IMR-90 (cell line): ENCODE data around the gene WASL. TPM values are rescaled to one million over a fixed set of nuclear protein-coding genes. Genes with fewer than 3 reads are reported as not detected.

Experiments
- ATAC-seq: fragments of 200-7000 bp; cut with Tn5 transposase; 2 replicates; pipeline ENCODE4 v1.9.1; 2020; ENCODE audit warnings: low read depth, mild to moderate bottlenecking, moderate library complexity
- BruUV-seq: library from RNA; stranded (reverse); fragments of 400-500 nt; replicated peaks from 2 replicates; lab custom pipeline; 2021; lab: Mats Ljungman, UMichigan
- CTCF ChIA-PET: fragments of 300-600 bp; formaldehyde crosslinking; extraction: SDS; loops from one replicate; lab custom pipeline; 2021; ENCODE audit warnings: antibody characterized with exemption; lab: Yijun Ruan, JAX
- POLR2A ChIA-PET: fragments of 300-600 bp; sonication (Branson Sonifier 250); formaldehyde crosslinking; loops from one replicate; lab custom pipeline; 2022; ENCODE audit warnings: antibody characterized with exemption; ENCODE audit not compliant: unreplicated experiment; lab: Charles Lee
- DNase-seq: peaks from one replicate; pipeline ENCODE4 v3.0.0; 2013
- H2AFZ ChIP-seq: replicated peaks from 2 replicates; pipeline ENCODE3; 2013; ENCODE audit warnings: low read length, mild to moderate bottlenecking; ENCODE audit not compliant: poor library complexity
- H2AK5ac ChIP-seq: 2 replicates; pipeline ENCODE4 v1.6.1; 2013; ENCODE audit warnings: low read depth, low read length, inconsistent platforms
- H2AK9ac ChIP-seq: replicated peaks from 2 replicates; pipeline ENCODE3; 2013; ENCODE audit warnings: mild to moderate bottlenecking, low read depth, low read length, moderate library complexity; ENCODE audit not compliant: poor library complexity
- H2BK120ac ChIP-seq: 2 replicates; pipeline ENCODE4 v1.6.1; 2013; ENCODE audit warnings: low read depth, low read length, inconsistent platforms
- H2BK15ac ChIP-seq: 3 replicates; pipeline ENCODE4 v1.6.1; 2013; ENCODE audit warnings: low read depth, low read length, inconsistent platforms
- H2BK20ac ChIP-seq: 2 replicates; pipeline ENCODE4 v1.6.1; 2013; ENCODE audit warnings: low read depth, mild to moderate bottlenecking, inconsistent platforms, low read length, moderate library complexity
- H2BK5ac ChIP-seq: 2 replicates; pipeline ENCODE4 v1.6.1; 2013; ENCODE audit warnings: mild to moderate bottlenecking, low read depth, low read length, inconsistent platforms; ENCODE audit not compliant: poor library complexity, severe bottlenecking
- H3K14ac ChIP-seq: replicated peaks from 2 replicates; pipeline ENCODE4 v1.6.1; 2013; ENCODE audit warnings: low read depth, low read length, inconsistent platforms
- H3K18ac ChIP-seq: 2 replicates; pipeline ENCODE4 v1.6.1; 2013; ENCODE audit warnings: low read depth, low read length, control low read depth
- H3K23ac ChIP-seq: 2 replicates; pipeline ENCODE4 v1.6.1; 2013; ENCODE audit warnings: low read depth, low read length, inconsistent platforms
- H3K27ac ChIP-seq: 2 replicates; pipeline ENCODE4 v1.5.1; 2013; ENCODE audit warnings: mild to moderate bottlenecking, control low read depth, low read length; ENCODE audit not compliant: insufficient read depth
- H3K27me3 ChIP-seq: 2 replicates; pipeline ENCODE4 v1.6.1; 2013; ENCODE audit warnings: low read length; ENCODE audit not compliant: control insufficient read depth, insufficient read depth
- H3K36me3 ChIP-seq: 2 replicates; pipeline ENCODE4 v1.6.1; 2013; ENCODE audit warnings: low read length, mixed read lengths; ENCODE audit not compliant: control insufficient read depth, insufficient read depth
- H3K4ac ChIP-seq: 2 replicates; pipeline ENCODE4 v1.6.1; 2013; ENCODE audit warnings: low read depth, low read length, inconsistent platforms
- H3K4me1 ChIP-seq: 2 replicates; pipeline ENCODE4 v1.6.1; 2013; ENCODE audit warnings: low read length, mixed read lengths; ENCODE audit not compliant: control insufficient read depth, insufficient read depth
- H3K4me2 ChIP-seq: 2 replicates; pipeline ENCODE4 v1.6.1; 2013; ENCODE audit warnings: low read depth, mild to moderate bottlenecking, control low read depth, low read length, moderate library complexity
- H3K4me3 ChIP-seq: 2 replicates; pipeline ENCODE4 v1.5.1; 2013; ENCODE audit warnings: low read depth, mild to moderate bottlenecking, control low read depth, low read length, moderate library complexity; ENCODE audit not compliant: insufficient read depth
- H3K56ac ChIP-seq: 2 replicates; pipeline ENCODE4 v1.6.1; 2013; ENCODE audit warnings: low read length, inconsistent platforms; ENCODE audit not compliant: insufficient read depth; ENCODE audit errors: extremely low read depth
- H3K79me1 ChIP-seq, 2 experiments: 2 replicates each; pipeline ENCODE4 v1.6.1; 2013; ENCODE audit warnings: low read length in 2 of 2, inconsistent platforms in 1 of 2, low read depth in 1 of 2
- H3K9ac ChIP-seq: 2 replicates; pipeline ENCODE4 v1.6.1; 2013; ENCODE audit warnings: low read depth, low read length, control low read depth
- H3K9me1 ChIP-seq: 2 replicates; pipeline ENCODE4 v1.6.1; 2013; ENCODE audit warnings: low read length, inconsistent platforms; ENCODE audit not compliant: insufficient read depth
- H3K9me3 ChIP-seq: 2 replicates; pipeline ENCODE4 v1.6.1; 2013; ENCODE audit warnings: low read length; ENCODE audit not compliant: control insufficient read depth, insufficient read depth
- H4K20me1 ChIP-seq: 2 replicates; pipeline ENCODE4 v1.6.1; 2013; ENCODE audit warnings: low read length, inconsistent platforms; ENCODE audit not compliant: insufficient read depth
- H4K5ac ChIP-seq: 2 replicates; pipeline ENCODE4 v1.6.1; 2013; ENCODE audit warnings: mild to moderate bottlenecking, low read depth, low read length, control low read depth
- H4K8ac ChIP-seq, 2 experiments: 2 replicates each; pipeline ENCODE4 v1.6.1; 2013; ENCODE audit warnings: low read depth in 2 of 2, low read length in 2 of 2, control low read depth in 1 of 2, inconsistent platforms in 1 of 2
- H4K91ac ChIP-seq: 2 replicates; pipeline ENCODE4 v1.6.1; 2013; ENCODE audit warnings: low read depth, low read length, inconsistent platforms; ENCODE audit not compliant: insufficient read depth
- BHLHE40 ChIP-seq: fragments of 150-350 bp; IDR thresholded peaks from 2 replicates; pipeline ENCODE4 v1.6.1; 2016; ENCODE audit warnings: mild to moderate bottlenecking, low read depth, low read length
- POLR2A ChIP-seq: IDR thresholded peaks from 2 replicates; pipeline ENCODE4 v1.6.1; 2012; ENCODE audit warnings: mild to moderate bottlenecking, low read depth, low read length
- RCOR1 ChIP-seq: IDR thresholded peaks from 2 replicates; pipeline ENCODE4 v1.6.1; 2012; ENCODE audit warnings: mild to moderate bottlenecking, low read length, improper control_type of control experiment; ENCODE audit not compliant: insufficient replicate concordance
- RFX5 ChIP-seq: IDR thresholded peaks from 2 replicates; pipeline ENCODE4 v1.8.0; 2012; ENCODE audit warnings: low read depth, mild to moderate bottlenecking, low read length, moderate library complexity
- SMC3 ChIP-seq: fragments of 150-350 bp; IDR thresholded peaks from 2 replicates; pipeline ENCODE4 v1.6.1; 2016; ENCODE audit warnings: low read depth, mild to moderate bottlenecking, antibody characterized with exemption, low read length, moderate library complexity
- WGBS, 2 experiments: methylation state at CpG; one replicate each; pipeline versions ENCODE4 v1.1.5 to v1.1.7; 2013; ENCODE audit warnings: missing lambda C conversion rate in 2 of 2; ENCODE audit not compliant: insufficient read length in 1 of 2; ENCODE audit errors: extremely low coverage in 2 of 2; 5-methylcytosine and 5-hydroxymethylcytosine counted together
- dilution Hi-C: fragments of 300-500 bp; cut with HindIII; formaldehyde crosslinking; loops from one replicate; pipeline ENCODE4 v1.14.3; 2018; ENCODE audit warnings: low sequenced_read_pairs; ENCODE audit not compliant: unreplicated experiment
- in situ Hi-C: fragments of 300-500 bp; cut with MboI; formaldehyde crosslinking; loops from 3 replicates; pipeline ENCODE4 v1.14.3; 2019; ENCODE audit warnings: low sequenced_read_pairs, inconsistent platforms, mixed read lengths
- intact Hi-C: fragments of 100-400 bp; cut with micrococcal nuclease; formaldehyde crosslinking; loops from 2 replicates; pipeline ENCODE4 v1.10.0; 2022
- polyA plus RNA-seq, 3 experiments: library from polyadenylated mRNA; depleted of rRNA; stranded (reverse); fragments of >200 nt; gene quantifications; 2 replicates each; pipeline ENCODE4 v1.2.3, GENCODE V29; 2012; ENCODE audit warnings: low replicate concordance in 1 of 3
- total RNA-seq: library from RNA; depleted of rRNA; stranded (reverse); fragments of >200 nt; gene quantifications from 2 replicates; pipeline ENCODE4 v1.2.3, GENCODE V29; 2012

WASL gene
- total and polyA plus RNA-seq, 2 of the 4 experiments (the other 2 are of a cell fraction) = 2.3 to 7.9 TPM

- POLR2A ChIA-PET = no interaction called here
- CTCF ChIA-PET = interaction anchor here (1.0 kb wide), 1 partner anchor 9 kb away, joined by 3 read pairs; no protein-coding TSS in a partner anchor
- no peak overlapping the region for H2BK15ac ChIP-seq
- no peak overlapping the region for H3K14ac ChIP-seq
- H2AFZ ChIP-seq = no peak overlapping the region
- WGBS, 2 experiments = no CpG with 5 or more reads among the region's 2 CpGs
- peaks cover 15 to 39% of the 10 kb centered on the region in 2 experiments; a peak in 3 of 4 replicates for H3K79me1 ChIP-seq
- no TSS peak for BruUV-seq
- no peak overlapping the region for H3K27ac ChIP-seq
- H2BK20ac ChIP-seq = no peak overlapping the region
- H3K9me3 ChIP-seq = no peaks in the 10 kb centered on the region
- dilution Hi-C loops = no loop called here
- DNase-seq (no peak), ATAC-seq (no peak)
- no peak overlapping the region for H3K4me2 ChIP-seq
- no peak overlapping the region for H2AK5ac ChIP-seq
- intact Hi-C loops = no loop called here
- TF ChIP-seq RFX5 (no peak), POLR2A (no peak), BHLHE40 (no peak), RCOR1 (no peak), SMC3 (no peak)
- H4K5ac ChIP-seq = no peak overlapping the region
- H3K4me3 ChIP-seq = no peak overlapping the region
- H3K23ac ChIP-seq = no peak overlapping the region
- H3K27me3 ChIP-seq = no peaks in the 10 kb centered on the region
- no peak overlapping the region for H3K18ac ChIP-seq
- H3K4ac ChIP-seq = no peak overlapping the region
- H2BK120ac ChIP-seq = no peak overlapping the region
- H4K20me1 ChIP-seq = peaks cover 25% of the 10 kb centered on the region; the same call in 1 of the 2 replicates
- H3K36me3 ChIP-seq = peaks cover 10% of the 10 kb centered on the region; the same call in 1 of the 2 replicates
- H3K4me1 ChIP-seq = peaks cover 16% of the 10 kb centered on the region
- no peak overlapping the region for H4K8ac ChIP-seq
- no peak overlapping the region for H2BK5ac ChIP-seq
- in situ Hi-C loops = no loop called here
- H2AK9ac ChIP-seq = no peak overlapping the region
- no peak overlapping the region for H3K56ac ChIP-seq
- H4K91ac ChIP-seq = no peak overlapping the region
- H3K9ac ChIP-seq = no peak overlapping the region
- H3K9me1 ChIP-seq = peaks cover 13% of the 10 kb centered on the region
Measured at GRCh38 chr7:123710683-123711082, 38.1 kb downstream of the WASL start.
